ENCODE data around the gene CRY2.

GRCh38 chr11:45929486-45930030 lies 82.3 kb downstream of the CRY2 start:
- TF ChIP-seq, protein P1, sequence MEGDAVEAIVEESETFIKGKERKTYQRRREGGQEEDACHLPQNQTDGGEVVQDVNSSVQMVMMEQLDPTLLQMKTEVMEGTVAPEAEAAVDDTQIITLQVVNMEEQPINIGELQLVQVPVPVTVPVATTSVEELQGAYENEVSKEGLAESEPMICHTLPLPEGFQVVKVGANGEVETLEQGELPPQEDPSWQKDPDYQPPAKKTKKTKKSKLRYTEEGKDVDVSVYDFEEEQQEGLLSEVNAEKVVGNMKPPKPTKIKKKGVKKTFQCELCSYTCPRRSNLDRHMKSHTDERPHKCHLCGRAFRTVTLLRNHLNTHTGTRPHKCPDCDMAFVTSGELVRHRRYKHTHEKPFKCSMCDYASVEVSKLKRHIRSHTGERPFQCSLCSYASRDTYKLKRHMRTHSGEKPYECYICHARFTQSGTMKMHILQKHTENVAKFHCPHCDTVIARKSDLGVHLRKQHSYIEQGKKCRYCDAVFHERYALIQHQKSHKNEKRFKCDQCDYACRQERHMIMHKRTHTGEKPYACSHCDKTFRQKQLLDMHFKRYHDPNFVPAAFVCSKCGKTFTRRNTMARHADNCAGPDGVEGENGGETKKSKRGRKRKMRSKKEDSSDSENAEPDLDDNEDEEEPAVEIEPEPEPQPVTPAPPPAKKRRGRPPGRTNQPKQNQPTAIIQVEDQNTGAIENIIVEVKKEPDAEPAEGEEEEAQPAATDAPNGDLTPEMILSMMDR (IDR thresholded peaks at IDR 0.05), result no peak
- TF ChIP-seq POLR2A (IDR thresholded peaks at IDR 0.05), result no peak
